HG03060 (cell line): Measurements from ENCODE around the gene PRKN.

Source experiments
- ATAC-seq: cut with Tn5 transposase; IDR thresholded peaks from one replicate; pipeline ENCODE4 v1.9.1; 2021; ENCODE audit warnings: low read depth, moderate number of reproducible peaks; ENCODE audit not compliant: unreplicated experiment

The PRKN gene

DNA sequence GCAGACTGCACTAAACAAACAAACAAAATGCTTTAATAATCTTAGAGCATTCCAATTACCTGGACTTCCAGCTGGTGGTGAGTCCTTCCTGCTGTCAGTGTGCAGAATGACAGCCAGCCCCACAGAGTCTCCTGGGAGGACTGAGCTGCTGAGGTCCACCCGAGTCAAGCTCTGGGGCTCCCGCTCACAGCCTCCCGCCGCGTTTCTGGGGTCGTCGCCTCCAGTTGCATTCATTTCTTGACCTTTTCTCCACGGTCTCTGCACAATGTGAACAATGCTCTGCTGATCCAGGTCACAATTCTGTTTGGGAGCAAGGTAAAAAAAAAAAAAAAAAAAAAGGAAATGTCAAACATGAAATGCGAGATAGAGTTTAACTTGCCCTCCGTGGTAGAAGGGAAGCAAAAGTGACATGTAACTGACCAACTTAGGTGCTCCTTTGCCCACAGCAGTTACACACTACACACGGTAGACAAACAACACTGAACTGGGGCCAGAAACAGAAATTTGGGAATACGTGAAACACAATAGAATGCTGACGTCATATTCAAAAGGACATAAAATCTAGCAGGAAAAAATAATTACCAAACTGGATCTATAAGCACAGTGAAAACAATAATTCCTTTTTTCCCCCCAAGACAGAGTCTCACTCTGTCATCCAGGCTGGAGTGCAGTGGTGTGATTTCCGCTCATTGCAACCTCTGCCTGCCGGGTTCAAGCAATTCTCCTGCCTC lies 464.9 kb downstream of the PRKN start:
- no peak for ATAC-seq

DNA sequence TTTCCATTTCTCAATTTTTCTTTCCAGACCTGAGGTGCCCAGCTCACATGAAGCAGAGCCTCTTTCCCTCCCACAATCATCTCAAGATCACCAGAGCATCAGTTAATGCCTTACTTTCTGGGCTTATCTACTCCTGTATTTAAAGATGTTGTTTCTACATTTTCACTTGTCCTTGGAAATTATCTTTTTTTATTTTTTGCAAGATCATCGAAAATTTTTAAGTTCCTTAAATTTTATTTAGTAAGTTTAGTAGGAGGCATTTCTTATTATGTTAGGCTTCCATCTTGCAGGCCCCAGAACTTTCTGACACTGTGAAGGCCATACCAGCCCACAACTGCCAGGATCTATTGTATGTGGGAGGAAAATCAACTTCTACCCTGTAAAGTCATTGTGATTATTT lies 466.0 kb downstream of the PRKN start:
- no peak for ATAC-seq

DNA sequence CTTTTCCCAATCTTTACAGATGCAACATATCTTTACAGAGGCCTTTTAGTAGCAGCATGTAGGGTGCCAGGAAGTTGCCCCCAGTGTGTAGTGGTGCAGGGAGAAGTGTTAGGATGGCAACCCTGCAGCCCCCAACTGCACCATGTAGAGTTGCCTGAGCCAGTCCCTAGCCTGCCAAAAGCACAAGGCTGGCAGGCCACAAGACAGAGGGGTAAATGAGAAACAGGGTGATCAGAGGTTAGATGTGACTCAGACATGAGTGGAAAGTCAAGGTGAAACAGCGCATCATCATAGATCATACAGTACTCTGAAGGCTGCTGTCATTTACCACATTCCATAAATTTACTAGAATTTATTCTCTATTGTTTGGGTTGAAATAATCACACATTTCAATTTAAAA lies 467.5 kb downstream of the PRKN start:
- no peak for ATAC-seq

DNA sequence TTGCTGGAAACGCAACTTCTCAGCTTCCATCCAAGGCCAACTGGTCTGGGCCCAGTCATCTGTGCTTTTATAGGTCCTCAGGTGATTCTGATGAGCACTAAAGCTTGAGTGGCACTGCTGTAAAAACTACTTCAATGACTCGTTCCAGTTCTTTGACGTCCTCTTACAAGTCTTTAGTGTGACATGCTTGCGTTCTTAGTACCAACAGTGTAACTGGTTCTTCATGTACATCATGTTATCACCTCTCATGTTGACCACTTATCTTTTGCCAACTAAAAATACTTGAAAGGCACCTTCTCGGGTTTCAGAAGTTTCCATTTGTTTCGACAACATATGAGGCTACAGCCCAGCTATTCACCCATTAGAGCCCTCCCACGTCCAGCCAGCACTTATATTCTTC lies 468.9 kb downstream of the PRKN start:
- no peak for ATAC-seq

DNA sequence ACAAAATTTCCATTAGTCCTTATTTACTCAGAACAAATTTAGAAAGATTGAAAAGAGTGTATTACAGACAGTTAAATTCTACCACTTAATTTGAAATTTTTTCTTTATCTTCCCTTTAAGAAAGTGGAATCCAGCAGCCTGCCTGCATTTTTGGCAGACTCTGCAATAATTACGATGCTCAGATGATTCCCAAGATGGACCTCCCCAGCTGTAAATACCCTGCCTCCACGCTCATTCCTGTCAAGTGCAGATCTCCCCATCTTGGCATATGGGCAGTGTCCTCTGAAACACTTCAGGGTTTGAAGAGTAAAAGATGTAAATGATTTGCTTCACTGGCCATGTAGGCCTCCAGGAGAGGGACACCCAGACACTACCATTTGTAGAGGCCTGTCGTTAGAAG lies 471.2 kb downstream of the PRKN start:
- no peak for ATAC-seq

DNA sequence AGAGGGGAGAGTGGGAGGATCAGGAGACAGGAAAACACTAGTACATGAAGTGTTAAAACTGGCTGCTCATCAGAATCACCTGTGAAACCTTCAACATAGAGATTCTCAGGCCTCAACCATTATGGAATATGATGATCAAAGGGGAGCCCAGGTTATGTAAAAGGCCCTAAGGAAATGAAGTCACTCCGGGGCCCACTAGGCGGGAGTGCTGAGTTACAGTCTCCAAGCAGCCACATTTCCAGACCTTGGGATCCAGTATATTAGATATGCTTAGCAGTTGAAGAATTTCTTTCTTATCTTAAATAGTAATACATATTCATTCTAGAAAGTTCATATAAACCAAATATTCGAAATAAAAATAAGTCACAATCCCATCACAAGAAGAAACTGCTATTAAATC lies 476.3 kb downstream of the PRKN start:
- no peak for ATAC-seq

DNA sequence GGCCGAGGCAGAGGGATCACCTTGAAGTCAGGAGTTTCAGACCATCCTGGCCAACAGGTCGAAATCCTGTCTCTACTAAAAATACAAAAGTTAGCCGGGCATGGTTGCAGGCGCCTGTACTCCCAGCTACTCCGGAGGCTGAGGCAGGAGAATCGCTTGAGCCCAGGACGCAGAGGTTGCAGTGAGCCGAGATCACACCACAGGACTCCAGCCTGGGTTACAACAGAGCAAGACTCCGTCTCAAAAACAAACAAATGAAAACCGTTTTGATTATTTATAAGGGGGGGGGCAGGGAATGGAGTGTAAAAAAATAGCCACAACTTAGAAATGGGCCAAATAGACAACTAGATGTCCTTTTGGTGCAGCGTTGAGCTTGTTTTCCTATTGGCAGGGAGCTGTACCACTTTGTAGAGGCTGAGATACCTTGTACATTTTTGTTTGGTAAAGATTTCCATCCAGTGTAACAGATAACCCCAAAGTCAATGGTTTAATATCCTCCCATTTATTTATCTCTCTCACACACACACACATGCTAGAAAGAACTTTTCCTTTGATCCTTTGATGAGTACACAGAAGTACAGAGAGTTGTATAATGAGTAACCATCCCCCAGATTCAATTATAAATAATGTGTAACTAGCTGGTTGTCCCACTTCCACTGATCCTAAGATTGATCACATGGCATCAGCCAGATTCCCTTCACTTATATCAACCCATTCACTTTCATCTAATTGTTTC lies 477.5 kb downstream of the PRKN start:
- ATAC-seq: no peak

DNA sequence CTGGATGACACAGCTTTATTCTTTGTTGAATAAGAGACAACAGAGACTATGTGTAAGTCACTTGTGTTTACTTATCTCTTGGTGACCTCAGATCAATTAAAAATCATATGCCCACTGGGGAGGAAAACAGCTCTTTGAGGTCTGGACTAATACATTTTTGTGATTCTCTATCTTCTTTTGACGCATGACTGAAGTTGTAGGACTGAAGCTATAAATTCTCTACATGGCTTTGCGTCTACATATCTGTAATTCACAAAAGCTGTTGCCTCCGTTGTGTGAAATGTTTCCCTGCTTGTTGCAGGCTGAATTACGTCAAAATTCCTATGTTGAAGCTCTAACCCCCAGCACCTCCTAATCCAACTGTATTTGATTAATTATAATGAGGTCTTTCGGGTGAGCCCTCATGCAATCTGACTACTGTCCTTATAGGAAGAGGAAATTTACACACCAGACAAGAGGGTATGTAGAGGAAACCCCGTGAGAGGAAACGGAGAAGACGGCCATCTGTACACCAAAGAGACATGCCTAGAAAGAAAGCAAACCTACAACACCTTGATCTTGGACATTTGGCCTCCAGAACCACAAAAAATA lies 481.6 kb downstream of the PRKN start:
- no peak for ATAC-seq

DNA sequence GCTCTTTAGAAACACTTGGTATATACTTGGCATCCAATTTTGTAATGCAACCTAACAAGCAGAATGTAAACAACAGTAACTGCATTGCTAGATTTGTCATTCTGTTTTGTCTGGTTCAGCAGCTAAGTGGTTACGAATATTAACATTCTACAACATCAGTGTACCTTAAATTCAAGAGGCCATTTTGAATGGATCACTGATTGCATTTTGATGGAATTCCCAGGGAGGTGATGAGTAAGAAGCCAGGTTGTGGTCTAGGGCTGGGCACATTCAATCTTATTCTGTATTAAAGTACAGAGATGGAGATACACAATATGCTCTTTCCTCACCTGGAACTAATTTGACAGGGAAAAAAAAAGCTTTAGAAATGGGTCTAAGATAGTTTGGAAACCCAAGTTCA lies 483.5 kb downstream of the PRKN start:
- ATAC-seq: no peak

DNA sequence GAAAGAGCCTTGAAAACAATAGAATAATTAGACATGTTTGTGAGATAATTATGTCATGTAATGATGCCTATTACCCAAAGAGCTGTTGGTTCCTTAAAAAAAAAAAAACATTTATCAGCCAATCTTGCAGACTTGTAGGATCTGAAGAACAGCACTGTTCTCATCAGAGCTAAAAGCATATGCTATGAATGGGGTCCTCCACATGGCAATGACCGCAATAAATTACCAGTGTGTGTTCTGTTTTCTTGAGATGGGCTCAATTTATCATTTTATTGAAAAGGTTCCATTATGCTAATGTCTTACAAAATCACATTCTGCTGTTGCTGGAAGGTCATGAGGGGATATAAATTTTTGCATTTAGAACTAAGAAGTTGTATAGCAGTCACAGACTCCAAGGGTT lies 484.7 kb downstream of the PRKN start:
- ATAC-seq: no peak

DNA sequence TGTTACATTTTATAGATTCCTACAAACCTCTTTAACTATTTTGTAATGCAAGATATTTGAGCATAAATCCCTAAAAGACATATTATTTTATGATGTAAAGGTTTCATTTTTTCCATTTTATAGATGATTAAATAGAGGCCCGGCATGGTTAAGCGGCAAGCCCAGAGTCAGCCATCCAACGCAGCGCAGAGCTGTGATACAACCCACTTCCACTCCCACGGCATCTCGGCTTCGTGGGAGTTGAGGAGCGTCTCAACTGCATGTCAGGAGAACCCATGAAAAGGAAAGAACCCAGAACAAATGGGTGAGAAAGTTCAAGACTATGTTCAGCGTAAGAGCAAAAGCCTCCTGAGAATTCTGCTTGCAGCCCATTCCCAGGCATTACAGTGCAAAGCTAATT lies 488.2 kb downstream of the PRKN start:
- ATAC-seq: no peak

DNA sequence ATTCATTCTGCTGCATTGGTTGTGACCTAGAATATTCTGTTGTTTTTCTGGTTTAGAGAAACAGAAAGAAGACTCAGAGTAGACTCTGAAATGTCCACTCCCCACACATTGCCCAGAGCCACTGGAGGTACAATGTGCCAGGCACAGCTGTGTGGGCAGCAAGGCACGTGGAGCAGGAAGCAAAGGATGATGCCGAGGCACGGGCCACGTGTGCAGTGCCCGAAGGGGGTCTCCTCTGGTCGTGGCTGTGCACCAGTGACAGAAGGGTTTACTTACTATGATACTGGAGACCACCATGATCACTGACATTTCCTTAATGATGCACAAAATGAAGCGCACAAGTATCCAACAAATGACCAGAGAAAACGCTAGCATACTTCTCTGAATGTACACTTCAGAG lies 488.9 kb downstream of the PRKN start:
- ATAC-seq: no peak

DNA sequence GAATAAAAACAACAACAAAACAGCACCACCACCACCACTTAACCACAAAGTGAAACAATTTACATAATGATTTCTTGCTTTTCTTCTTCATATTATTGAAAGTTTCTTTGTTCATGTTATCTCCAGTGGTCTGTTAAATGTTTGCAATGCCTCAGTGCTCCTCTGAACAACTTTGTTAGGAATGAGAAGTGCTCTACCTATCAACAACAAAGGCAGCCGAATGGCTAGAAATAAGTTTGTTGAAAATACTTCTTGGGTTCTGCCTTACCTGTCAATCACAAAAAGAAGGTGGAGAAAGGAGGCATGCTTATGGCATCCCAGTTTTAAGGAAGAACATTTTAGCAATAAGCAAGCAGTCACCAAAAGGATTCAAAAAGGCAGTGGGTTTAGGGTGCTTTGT lies 490.2 kb downstream of the PRKN start:
- no peak for ATAC-seq

DNA sequence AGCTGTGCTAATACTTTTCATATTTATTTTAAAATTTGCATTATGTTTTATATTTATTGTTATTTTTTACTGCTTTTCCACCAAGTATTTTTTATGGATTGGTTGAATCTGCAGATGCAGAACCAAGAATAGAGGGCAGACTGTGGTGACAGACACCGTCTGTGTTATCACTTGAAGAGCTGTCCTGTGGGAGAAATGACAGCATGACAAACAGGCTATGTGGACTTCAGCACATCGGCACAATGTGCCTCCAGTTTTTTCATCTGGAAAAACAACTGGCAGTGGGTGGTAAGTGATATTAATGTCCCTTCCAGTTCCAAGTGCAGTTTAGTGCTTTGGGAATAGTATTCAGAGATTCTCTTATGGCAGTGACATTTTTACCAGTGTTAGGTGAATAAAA lies 492.9 kb downstream of the PRKN start:
- no peak for ATAC-seq

DNA sequence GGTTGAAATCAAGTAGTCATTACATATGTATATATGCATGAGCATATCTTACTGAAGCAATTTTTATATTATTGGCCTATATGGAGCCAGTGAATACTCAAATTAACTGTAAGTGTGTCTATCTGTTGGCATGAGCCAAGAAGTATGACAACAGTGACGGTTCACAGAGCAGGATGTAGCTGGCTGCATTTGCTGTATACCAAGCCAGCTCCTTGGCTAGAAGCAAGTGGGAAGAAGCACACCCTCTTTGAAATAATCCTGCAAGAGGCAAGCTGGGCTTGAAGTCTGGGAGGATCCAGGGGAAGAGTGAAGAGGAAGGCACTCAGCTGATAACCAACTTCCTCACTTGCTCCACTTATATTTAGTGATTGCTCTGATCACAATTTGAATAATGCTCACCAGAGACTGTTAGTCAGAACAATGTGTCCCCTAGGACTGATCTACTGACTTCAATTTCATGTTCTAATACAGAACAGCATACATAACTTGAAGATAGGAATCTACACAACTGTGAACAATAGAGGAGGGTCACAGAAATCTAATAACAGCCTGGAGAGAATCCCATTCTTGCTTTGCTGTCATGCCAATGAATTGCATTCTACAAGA lies 497.3 kb downstream of the PRKN start:
- no peak for ATAC-seq

DNA sequence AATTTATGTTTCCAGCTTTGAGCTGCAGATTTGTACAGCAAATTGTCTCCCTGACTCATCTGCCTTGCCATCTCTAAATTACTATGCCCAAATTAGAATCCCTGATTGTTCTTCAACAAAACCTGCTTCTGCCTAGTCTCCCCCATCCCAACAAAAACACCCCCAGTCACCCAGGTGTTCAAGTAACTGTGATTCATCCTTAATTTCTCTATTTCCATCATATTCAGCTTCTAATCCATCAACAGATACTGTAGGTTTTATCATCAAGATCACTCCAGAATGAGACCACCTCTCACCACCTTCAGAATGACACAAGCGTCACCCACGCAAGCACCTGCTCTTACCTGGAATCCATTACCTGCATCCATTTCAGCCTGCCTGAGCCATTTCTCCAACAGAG lies 498.5 kb downstream of the PRKN start:
- no peak for ATAC-seq

DNA sequence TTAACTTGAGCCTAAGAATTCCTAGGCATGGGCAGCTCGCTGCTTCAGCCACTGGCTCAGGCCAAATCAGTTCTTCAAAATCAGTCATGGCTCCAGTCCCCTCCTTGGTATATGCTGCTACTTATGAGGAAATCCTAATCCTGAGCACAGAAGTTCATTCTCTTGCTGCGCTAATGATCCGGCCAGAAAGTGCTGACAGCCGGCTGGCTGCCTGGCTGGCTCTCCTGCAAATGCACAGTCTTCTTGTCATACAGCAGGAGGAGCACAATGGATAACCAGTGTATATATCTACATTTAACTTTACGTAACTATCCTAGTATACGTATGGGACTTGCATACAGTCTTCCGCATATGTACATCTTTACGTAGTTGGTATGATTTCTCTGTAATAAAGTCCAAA lies 500.8 kb downstream of the PRKN start:
- no peak for ATAC-seq

DNA sequence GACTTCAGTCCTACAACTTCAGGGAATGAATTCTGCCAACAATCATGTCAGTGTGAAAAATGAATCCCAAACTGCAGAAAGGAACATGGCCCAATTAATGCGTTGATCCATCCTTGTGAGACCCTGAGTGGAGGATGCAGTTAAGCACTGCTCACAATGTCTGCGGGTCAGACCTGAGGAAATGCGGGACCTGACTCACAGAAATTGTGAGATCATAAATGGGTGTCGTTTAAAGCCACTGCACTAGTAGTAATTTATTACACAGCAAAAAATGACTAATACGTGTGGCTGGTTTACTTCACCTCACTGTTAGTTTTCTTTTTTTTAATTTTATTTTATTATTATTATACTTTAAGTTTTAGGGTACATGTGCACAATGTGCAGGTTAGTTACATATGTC lies 505.0 kb downstream of the PRKN start:
- no peak for ATAC-seq

DNA sequence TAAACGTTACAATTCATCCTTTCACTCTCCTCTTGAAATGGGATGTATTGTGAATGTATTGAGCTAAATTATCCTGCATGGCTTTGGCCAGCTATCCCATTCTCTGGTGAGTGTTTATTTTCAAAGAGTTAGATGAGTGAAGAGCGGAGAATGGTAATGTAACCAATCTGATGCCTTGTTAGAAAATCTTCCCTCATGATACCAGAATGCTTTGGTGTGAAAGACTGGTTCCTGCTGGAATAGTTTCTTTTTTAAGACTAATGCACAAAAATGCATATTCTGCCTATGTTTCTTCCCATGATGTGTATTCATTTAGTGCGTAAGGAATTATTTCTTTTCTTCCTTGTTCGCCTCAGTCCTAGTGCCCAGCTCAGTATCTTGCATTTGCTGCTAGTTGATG lies 506.7 kb downstream of the PRKN start:
- ATAC-seq: no peak

DNA sequence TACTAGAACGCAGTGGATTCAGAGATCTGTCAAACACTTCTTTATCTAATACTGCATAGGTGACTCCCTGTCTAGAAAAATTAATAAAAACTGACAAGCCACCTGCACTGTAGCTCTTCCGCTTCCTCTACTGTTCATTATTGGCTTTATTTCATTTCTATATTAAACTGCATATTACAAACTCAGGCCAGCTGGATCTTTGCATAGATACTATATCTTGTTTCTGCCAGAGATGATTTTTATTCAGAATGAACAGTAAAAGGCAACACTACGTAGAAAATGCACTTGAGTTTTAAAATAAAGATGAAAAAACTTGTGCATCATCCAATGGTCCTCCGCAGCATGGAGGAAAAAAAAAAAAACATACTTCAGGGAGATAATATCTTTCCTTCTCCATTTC lies 508.3 kb downstream of the PRKN start:
- no peak for ATAC-seq

DNA sequence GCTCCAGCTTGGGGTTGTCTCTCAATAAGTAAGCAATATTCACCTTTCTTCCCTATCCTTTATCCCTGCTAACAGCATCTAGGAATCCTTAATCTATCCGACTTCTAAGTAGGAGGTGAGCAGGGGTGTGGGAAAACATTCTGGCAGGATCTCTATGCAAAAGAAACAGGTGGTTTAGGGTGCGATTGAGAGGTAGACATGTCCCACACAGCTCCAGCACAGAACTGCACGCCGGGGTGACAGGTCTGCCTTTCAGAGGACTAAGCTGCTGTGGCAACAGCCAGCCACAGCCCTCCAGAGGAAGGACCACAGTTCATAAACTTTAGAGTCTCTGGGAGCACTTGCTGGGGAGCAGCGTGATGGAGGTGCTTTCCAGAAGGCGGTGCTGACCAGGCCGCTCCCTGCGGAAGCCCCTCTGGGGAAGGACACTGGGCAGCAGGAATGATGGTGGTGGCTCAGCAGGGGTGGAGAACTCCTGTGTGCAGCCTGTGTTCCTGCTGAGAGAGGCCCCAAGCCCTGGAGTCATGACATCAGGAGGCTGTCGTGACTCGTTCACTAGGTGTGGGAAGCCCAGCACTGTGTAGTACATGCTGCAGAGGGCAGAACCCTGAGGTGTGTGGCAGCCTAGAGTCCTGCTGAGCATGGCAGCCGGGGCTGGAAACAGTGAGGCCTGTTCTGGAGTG lies 509.6 kb downstream of the PRKN start:
- ATAC-seq: no peak
